SK-N-DZ (cell line): ENCODE measurements around the gene VPS33B.

Source experiments
- DNase-seq: peaks from one replicate; pipeline ENCODE4 v3.0.0-alpha.2; 2015; ENCODE audit warnings: low spot score
- small RNA-seq, 2 experiments: library from RNA; depleted of rRNA; stranded (forward); fragments of <200 nt; gene quantifications; one replicate each; pipeline ENCODE3, GENCODE V24; 2014

Gene VPS33B

GRCh38 chr15:90952901-90953677, 69.3 kb downstream of the VPS33B start:
- DNase-seq, result no peak

GRCh38 chr15:90950676-90951075, 71.7 kb downstream of the VPS33B start:
- no peak for DNase-seq

- no peak for DNase-seq
These were observed 72.3 kb downstream of the VPS33B start for GRCh38 chr15:90949979-90950675.

Small RNAs within 50 kb of the gene (small RNA-seq; reads per million reads assigned to genes)
- gene RF00019, result 0 reads per million in 2 experiments
